Measurements from ENCODE around the gene SLC22A4. TPM values are rescaled to one million over a fixed set of nuclear protein-coding genes. Genes with fewer than 3 reads are reported as not detected.

Gene SLC22A4
- total RNA-seq, 1 donor from 2014 or later: 4.6 TPM

DNA sequence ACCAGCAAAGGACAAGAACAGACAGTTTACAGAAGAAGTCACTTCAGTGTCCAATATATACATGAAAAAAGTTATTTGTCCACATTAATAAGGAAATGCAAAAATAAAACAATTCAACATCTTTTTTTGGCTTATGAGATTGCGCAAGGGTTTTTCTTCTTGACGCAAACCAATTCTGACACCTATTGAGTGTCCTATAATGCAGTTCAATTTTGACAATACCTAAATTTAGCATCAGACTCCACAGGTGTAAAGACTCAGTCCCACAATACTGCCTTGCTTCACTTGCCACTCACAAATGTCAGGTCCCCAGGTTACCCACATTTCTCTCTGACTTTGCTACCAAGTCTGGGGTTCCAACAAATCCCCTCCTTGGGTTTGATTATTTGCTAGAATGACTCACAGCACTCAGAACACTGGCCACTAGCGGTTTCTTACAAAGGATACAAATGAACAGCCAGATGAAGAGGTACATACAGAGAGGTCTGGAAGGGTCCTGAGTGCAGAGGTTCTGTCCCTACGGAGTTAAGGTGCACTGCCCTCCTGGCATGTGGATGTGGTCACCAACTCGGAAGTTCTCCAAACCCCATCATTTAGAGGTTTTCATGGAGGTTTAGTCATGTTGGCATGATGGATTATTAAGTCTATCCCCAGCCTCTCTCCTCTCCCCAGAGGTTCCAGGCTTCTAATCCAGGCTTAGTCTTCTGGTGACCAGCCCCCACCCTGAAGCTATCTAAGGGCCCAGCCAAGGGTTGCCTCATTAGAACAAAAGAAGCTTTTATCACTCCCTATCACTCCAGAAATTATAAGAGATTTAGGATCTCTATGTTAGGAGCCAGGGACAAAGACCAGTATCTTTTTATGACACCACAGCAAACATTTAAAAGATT, 48.3 kb downstream of the SLC22A4 start:
- no peak for DNase-seq (ENCODE audit: low spot score)

DNA sequence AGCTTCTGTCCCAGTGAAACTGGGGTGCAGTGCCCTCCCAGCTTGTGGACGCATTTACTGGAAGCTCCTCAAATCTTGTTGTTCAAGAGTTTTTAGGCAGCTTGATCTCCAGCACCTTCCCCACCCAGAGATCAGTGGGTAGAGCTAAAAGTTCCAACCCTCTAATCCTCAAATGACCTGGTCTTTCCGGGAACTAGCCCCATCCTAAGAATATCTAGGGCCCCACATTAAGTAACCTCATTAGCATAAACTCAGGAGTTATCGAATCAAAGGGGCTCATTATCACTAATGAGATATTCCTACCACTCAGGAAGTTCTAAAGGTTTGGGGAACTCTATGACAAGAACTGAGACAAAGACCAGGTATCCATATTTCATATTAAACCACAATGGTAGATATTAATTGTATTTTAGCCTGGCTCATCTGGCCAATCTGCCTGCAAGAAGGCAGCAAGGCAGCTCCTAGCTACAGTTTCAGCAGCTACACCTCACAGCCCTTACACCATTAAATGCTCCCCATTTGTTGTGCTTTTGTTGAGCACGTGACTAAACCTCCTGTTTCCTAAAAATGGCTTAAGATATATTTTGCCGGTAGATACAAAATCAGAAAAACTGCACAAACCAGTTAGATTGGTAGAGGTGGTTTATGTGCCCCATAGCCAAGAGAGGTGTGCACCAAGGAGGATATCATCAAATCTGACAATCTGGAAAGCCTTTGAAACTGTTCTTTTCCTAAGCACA, 50.8 kb downstream of the SLC22A4 start:
- DNase-seq (ENCODE audit: low spot score): no peak

GRCh38 chr5:132353486-132353995, 59.3 kb downstream of the SLC22A4 start:
- no peak for DNase-seq (ENCODE audit: low spot score)

DNA sequence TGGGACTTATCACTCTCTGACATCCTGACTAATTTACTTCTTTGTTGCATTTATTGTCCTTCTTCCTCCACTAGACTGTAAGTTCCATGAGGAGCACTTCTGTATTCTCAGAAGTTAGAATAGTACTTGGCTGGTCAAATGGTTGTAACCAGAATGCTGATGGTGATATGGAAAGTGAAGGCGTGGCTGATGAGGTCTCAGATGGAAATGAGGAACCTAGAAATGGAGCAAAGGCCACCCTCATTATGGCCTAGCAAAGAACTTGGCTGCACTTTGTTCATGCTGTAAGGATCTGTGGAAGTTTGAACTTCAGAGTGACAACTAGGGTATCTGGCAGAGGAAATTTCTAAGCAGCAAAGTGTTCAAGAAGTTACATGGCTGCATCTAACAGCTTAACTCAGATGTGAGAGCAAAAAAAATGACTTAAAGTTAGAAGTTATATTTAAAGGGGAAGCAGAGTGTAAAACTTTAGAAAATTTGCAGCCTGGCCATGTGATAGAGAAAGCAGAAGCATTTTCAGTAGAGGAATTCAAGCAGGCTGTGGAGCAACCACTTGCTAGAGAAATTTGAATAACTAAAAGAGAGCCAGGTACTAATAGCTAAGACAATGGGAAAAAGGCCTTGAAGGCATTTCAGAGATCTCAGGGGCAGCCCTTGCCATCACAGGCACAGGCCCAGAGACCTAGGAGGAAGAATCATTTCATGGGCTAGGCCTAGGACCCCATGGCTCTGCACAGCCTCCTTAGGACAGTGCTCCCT, 60.4 kb downstream of the SLC22A4 start:
- DNase-seq (ENCODE audit: low spot score): no peak

GRCh38 chr5:132355140-132355765, 61.1 kb downstream of the SLC22A4 start:
- DNase-seq (ENCODE audit: low spot score): no peak

DNA sequence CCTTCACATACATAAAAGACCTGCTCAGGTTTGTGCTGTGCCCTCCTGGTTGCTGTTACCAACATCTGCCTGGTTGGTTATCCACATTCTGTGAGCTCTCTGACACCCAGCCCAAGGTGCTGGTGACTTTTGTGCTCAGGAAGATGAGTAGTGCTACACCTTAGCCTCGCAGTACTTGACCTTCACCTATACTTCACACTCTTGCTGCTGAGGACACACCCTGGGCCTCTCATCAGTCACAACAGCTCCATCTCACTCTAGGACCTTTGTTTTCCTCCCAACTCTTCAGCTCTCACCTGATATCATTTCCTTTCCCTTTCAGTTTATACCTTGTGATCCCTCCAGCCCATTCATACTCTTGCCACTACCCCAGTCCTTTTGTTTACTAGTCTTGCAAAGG, 64.6 kb downstream of the SLC22A4 start:
- no peak for DNase-seq (ENCODE audit: low spot score)

- no peak for DNase-seq (ENCODE audit: low spot score)
Measured at GRCh38 chr5:132362086-132362485, 67.9 kb downstream of the SLC22A4 start.

DNA sequence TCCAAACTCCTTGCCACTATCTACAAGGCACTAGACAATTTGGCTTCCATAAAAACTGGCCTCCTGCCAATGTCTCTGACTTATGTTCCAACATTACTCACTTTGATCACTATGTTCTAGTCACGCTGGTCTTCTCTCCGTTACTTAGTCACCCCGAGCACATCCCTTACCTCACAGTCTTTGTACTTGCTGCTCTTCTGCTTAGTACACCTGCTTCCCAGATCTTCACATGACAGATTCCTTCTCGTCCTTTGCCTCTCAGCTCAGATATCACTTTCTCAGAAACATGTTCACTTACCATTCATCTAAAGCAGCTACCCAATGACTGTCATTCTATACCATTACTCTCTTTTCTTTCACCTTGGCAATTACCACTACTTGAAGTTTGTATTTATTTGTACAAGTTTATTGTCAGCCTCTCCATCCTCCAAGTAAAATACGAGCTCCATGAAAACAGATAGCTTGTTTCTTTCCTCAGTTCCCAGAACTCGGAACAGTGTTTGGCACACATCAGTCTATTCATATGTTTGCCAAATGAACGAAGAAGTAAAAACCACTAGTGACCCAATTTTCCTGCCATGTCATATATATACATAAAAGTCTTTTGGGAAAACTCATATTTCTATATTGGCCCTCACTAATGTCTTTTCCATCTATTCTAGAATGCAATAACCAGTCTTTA, 69.4 kb downstream of the SLC22A4 start:
- DNase-seq (ENCODE audit: low spot score): no peak

DNA sequence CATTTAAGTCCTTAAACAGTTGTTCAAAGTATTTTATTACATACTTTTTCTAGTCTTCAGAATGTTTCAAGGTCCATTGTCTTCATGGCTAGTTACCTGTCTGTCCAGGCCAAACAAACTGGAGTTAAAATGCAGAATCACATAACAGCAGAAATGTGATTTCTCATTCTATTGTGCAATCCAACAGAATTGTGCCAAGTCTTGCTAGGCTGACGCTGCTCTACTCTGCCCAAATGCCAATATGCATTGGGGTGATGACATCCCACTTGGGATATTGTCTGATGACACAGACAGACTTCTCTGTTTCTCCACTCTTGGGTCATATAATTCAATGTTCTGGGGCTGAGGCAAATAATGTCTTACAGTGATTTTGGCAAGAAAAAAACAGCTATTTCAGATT, 70.1 kb downstream of the SLC22A4 start:
- peak; percentile 47 for DNase-seq (ENCODE audit: low spot score)

GRCh38 chr5:132365213-132365612, 71.0 kb downstream of the SLC22A4 start:
- DNase-seq (ENCODE audit: low spot score): peak; percentile 97

GRCh38 chr5:132368186-132368585, 74.0 kb downstream of the SLC22A4 start:
- no peak for DNase-seq (ENCODE audit: low spot score)

GRCh38 chr5:132369007-132369473, 74.8 kb downstream of the SLC22A4 start:
- no peak for DNase-seq (ENCODE audit: low spot score)

DNA sequence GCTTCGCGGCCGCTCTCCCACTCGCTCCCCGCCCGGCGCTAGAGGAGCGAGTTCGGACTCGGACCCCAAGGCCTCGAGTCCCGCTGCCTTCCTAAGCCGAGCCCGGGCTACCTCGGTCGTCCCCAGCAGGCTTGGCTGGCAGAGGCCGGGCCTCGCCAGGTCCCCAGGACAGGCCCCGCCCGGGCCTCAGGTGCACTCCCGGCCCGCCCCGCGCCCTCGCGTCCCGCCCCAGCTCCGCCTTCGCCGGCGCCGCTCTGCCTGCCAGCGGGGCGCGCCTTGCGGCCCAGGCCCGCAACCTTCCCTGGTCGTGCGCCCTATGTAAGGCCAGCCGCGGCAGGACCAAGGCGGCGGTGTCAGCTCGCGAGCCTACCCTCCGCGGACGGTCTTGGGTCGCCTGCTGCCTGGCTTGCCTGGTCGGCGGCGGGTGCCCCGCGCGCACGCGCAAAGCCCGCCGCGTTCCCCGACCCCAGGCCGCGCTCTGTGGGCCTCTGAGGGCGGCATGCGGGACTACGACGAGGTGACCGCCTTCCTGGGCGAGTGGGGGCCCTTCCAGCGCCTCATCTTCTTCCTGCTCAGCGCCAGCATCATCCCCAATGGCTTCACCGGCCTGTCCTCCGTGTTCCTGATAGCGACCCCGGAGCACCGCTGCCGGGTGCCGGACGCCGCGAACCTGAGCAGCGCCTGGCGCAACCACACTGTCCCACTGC, 75.4 kb downstream of the SLC22A4 start, which contains the start of gene SLC22A5:
TSS of gene SLC22A5 (plus strand) at position 237 of the 707 bp plus-strand sequence. CDS start at position 500, 263 bp downstream.
- DNase-seq (ENCODE audit: low spot score): peak; percentile 70

GRCh38 chr5:132370181-132370970, 76.2 kb downstream of the SLC22A4 start:
- no peak for DNase-seq (ENCODE audit: low spot score)

- no peak for DNase-seq (ENCODE audit: low spot score)
Measured at GRCh38 chr5:132370971-132371602, 76.9 kb downstream of the SLC22A4 start.

- no peak for DNase-seq (ENCODE audit: low spot score)
Measured at GRCh38 chr5:132371603-132371994, 77.4 kb downstream of the SLC22A4 start.

DNA sequence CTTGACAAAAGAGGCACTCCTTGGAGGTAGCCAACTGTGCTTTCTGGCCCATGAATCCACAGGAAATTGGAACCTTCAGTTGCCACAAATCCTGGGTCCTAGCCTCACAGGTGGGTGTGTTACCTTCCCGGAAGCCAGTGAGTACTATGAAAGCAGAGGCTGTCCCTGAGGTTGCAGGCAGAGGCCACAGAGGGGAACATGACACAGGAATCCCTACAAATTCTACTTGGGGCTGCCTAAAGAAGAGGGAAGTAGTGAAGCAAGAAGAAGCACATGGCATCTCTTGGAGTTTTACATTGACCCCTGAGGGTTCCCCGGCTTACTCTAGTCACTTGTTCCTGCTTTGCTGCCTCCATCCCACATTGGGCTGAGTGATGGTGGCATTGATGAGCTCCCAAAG, 77.9 kb downstream of the SLC22A4 start:
- no peak for DNase-seq (ENCODE audit: low spot score)

DNA sequence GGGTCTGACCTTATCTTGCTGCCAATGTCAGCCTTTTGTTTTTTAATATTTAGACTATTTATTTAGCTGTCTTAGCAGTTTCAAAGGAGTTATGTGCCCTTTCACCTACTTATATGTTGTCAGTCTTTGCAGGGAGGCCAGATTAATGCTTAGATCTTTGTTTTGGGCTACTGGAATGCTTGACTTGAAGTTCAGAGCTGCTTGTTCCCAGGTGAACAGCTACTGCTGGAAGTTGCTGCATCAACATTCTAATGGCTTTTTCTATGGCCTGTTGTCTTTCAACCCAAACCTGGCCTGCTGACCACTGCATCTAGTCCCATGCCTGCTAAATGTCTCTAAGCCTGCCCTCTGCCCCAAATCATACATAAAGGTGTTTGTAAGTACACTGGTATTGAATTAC, 78.3 kb downstream of the SLC22A4 start:
- DNase-seq (ENCODE audit: low spot score): no peak

- no peak for DNase-seq (ENCODE audit: low spot score)
Measured at GRCh38 chr5:132375957-132376356, 81.8 kb downstream of the SLC22A4 start.

Data from umbilical cord (tissue), 2 donors.